Prostate gland (tissue), 2 donors: ENCODE measurements around the gene PFN4.

ENCODE experiments used
- POLR2A ChIP-seq: fragments of 450-650 bp; IDR thresholded peaks from one replicate; pipeline ENCODE4 v1.6.1; 2016; ENCODE audit warnings: antibody characterized with exemption, mild to moderate bottlenecking
- TF ChIP-seq, protein P1 (sequence below), 4 experiments: fragments of 200-600 bp in 2 of 4; fragments of 450-650 bp in 2 of 4; sonication (generic) in 2 of 4; IDR thresholded peaks; 1 replicate in 3 of 4; 2 replicates in 1 of 4; pipeline ENCODE4 v1.5.1; 2016 to 2019; ENCODE audit warnings: antibody characterized with exemption in 4 of 4, mild to moderate bottlenecking in 2 of 4, moderate library complexity in 2 of 4

GRCh38 chr2:24160761-24161160 lies 37.6 kb upstream of the PFN4 start:
- TF ChIP-seq, protein P1, sequence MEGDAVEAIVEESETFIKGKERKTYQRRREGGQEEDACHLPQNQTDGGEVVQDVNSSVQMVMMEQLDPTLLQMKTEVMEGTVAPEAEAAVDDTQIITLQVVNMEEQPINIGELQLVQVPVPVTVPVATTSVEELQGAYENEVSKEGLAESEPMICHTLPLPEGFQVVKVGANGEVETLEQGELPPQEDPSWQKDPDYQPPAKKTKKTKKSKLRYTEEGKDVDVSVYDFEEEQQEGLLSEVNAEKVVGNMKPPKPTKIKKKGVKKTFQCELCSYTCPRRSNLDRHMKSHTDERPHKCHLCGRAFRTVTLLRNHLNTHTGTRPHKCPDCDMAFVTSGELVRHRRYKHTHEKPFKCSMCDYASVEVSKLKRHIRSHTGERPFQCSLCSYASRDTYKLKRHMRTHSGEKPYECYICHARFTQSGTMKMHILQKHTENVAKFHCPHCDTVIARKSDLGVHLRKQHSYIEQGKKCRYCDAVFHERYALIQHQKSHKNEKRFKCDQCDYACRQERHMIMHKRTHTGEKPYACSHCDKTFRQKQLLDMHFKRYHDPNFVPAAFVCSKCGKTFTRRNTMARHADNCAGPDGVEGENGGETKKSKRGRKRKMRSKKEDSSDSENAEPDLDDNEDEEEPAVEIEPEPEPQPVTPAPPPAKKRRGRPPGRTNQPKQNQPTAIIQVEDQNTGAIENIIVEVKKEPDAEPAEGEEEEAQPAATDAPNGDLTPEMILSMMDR (IDR thresholded peaks at IDR 0.05): no peak
- TF ChIP-seq POLR2A: no peak
